ENCODE results near the gene MEMO1. TPM values are rescaled to one million over a fixed set of nuclear protein-coding genes. Genes with fewer than 3 reads are reported as not detected.

Gene MEMO1
- total and polyA plus RNA-seq, 4 donors = 22.4 to 32.9 (median 27.3) TPM

DNA sequence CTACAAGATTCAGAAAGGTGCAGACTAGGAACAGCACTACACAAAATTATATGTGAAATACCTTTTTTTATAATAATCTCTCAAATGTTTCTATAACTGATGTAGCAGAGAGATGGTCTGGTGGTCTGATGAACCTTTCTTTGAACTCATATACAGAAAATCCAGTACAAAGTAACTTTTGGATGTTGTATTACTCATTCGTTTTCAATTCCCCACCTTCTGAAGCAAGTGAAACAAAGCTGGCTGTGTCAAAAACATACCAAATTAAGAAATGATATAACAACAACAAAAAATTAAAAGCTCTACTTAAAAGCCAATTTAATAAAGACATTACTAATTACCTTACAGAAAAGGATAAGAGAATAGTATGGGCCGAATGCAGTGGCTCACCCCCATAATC, 38.7 kb downstream of the MEMO1 start:
- H3K4me3 ChIP-seq (ENCODE audit: low read depth in 1 of 3, low read length in 3 of 3) = no peak overlapping the region
- no peaks in the 10 kb centered on the region for H3K9me3 ChIP-seq (ENCODE audit: control insufficient read depth in 4 of 4, low read length in 3 of 4)
- TF ChIP-seq, protein P1, sequence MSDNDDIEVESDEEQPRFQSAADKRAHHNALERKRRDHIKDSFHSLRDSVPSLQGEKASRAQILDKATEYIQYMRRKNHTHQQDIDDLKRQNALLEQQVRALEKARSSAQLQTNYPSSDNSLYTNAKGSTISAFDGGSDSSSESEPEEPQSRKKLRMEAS (IDR thresholded peaks at IDR 0.05) = no peak
- TF ChIP-seq, protein P2, sequence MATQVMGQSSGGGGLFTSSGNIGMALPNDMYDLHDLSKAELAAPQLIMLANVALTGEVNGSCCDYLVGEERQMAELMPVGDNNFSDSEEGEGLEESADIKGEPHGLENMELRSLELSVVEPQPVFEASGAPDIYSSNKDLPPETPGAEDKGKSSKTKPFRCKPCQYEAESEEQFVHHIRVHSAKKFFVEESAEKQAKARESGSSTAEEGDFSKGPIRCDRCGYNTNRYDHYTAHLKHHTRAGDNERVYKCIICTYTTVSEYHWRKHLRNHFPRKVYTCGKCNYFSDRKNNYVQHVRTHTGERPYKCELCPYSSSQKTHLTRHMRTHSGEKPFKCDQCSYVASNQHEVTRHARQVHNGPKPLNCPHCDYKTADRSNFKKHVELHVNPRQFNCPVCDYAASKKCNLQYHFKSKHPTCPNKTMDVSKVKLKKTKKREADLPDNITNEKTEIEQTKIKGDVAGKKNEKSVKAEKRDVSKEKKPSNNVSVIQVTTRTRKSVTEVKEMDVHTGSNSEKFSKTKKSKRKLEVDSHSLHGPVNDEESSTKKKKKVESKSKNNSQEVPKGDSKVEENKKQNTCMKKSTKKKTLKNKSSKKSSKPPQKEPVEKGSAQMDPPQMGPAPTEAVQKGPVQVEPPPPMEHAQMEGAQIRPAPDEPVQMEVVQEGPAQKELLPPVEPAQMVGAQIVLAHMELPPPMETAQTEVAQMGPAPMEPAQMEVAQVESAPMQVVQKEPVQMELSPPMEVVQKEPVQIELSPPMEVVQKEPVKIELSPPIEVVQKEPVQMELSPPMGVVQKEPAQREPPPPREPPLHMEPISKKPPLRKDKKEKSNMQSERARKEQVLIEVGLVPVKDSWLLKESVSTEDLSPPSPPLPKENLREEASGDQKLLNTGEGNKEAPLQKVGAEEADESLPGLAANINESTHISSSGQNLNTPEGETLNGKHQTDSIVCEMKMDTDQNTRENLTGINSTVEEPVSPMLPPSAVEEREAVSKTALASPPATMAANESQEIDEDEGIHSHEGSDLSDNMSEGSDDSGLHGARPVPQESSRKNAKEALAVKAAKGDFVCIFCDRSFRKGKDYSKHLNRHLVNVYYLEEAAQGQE (IDR thresholded peaks at IDR 0.05) = no peak
- no peak for TF ChIP-seq RXRA (IDR thresholded peaks at IDR 0.05)
- no peak for TF ChIP-seq TAF1 (conservative IDR thresholded peaks at IDR 0.05)
- no peak for TF ChIP-seq NR2F2 (IDR thresholded peaks at IDR 0.05)
- TF ChIP-seq, protein P3, sequence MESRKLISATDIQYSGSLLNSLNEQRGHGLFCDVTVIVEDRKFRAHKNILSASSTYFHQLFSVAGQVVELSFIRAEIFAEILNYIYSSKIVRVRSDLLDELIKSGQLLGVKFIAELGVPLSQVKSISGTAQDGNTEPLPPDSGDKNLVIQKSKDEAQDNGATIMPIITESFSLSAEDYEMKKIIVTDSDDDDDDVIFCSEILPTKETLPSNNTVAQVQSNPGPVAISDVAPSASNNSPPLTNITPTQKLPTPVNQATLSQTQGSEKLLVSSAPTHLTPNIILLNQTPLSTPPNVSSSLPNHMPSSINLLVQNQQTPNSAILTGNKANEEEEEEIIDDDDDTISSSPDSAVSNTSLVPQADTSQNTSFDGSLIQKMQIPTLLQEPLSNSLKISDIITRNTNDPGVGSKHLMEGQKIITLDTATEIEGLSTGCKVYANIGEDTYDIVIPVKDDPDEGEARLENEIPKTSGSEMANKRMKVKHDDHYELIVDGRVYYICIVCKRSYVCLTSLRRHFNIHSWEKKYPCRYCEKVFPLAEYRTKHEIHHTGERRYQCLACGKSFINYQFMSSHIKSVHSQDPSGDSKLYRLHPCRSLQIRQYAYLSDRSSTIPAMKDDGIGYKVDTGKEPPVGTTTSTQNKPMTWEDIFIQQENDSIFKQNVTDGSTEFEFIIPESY (IDR thresholded peaks at IDR 0.05) = no peak
- TF ChIP-seq HNF4A (conservative IDR thresholded peaks at IDR 0.05) = no peak
- TF ChIP-seq, protein P4, sequence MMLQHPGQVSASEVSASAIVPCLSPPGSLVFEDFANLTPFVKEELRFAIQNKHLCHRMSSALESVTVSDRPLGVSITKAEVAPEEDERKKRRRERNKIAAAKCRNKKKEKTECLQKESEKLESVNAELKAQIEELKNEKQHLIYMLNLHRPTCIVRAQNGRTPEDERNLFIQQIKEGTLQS (IDR thresholded peaks at IDR 0.05) = no peak
- TF ChIP-seq EGR1 (IDR thresholded peaks at IDR 0.05; ENCODE audit: low read depth in 2 of 2) = no peak
- no peak for TF ChIP-seq RAD21 (IDR thresholded peaks at IDR 0.05)
- no peak for DNase-seq (ENCODE audit: low spot score)
- no peaks in the 10 kb centered on the region for H3K4me1 ChIP-seq (ENCODE audit: control insufficient read depth in 4 of 4, insufficient read depth in 4 of 4, low read length in 3 of 4)
- WGBS = 92% methylated on average over 2 of the region's 2 CpGs
- no peaks in the 10 kb centered on the region for H3K27me3 ChIP-seq (ENCODE audit: control insufficient read depth in 4 of 4, insufficient read depth in 4 of 4, low read length in 3 of 4)
- H3K36me3 ChIP-seq (ENCODE audit: control insufficient read depth in 4 of 4, insufficient read depth in 3 of 4, low read depth in 1 of 4, low read length in 3 of 4) = peaks cover 0 to 2% (median 0%) of the 10 kb centered on the region in 4 donors
- no peak overlapping the region for H3K9ac ChIP-seq (ENCODE audit: low read depth in 1 of 2, low read length in 2 of 2)
- H3K27ac ChIP-seq (ENCODE audit: low read depth in 1 of 2, low read length in 2 of 2) = no peak overlapping the region

DNA sequence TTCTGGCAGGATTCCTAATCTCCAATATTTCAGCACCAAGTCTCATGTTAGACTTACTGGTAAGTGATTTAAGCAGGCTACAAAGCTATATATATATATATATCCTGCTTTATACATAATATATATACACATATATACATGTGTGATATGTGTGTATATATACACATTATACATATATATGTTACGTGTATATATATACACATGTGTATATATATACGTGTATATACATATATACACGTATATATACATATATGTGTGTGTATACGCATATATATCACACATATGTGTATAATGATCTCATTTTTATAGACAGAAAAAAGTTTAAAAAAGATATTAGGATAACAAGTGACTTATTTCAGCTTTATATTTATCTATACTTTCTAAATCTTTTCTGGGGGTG, 41.6 kb downstream of the MEMO1 start:
- no peak overlapping the region for H3K9ac ChIP-seq (ENCODE audit: low read depth in 1 of 2, low read length in 2 of 2)
- no peak overlapping the region for H3K4me3 ChIP-seq (ENCODE audit: low read depth in 1 of 3, low read length in 3 of 3)
- DNase-seq (ENCODE audit: low spot score) = no peak
- H3K27me3 ChIP-seq (ENCODE audit: control insufficient read depth in 4 of 4, insufficient read depth in 4 of 4, low read length in 3 of 4) = no peaks in the 10 kb centered on the region
- no peaks in the 10 kb centered on the region for H3K4me1 ChIP-seq (ENCODE audit: control insufficient read depth in 4 of 4, insufficient read depth in 4 of 4, low read length in 3 of 4)
- 93% methylated on average over 4 of the region's 4 CpGs for WGBS
- H3K27ac ChIP-seq (ENCODE audit: low read depth in 1 of 2, low read length in 2 of 2) = no peak overlapping the region
- H3K36me3 ChIP-seq (ENCODE audit: control insufficient read depth in 4 of 4, insufficient read depth in 3 of 4, low read depth in 1 of 4, low read length in 3 of 4) = peaks cover 0 to 2% (median 0%) of the 10 kb centered on the region in 4 donors
- H3K9me3 ChIP-seq (ENCODE audit: control insufficient read depth in 4 of 4, low read length in 3 of 4) = no peaks in the 10 kb centered on the region
- TF ChIP-seq, protein P2 (IDR thresholded peaks at IDR 0.05) = no peak
- no peak for TF ChIP-seq RAD21 (IDR thresholded peaks at IDR 0.05)
- TF ChIP-seq GABPA (IDR thresholded peaks at IDR 0.05 in 1 of 2, conservative IDR thresholded peaks at IDR 0.05 in 1 of 2) = no peak
- TF ChIP-seq TAF1 (conservative IDR thresholded peaks at IDR 0.05) = no peak
- TF ChIP-seq HNF4G (IDR thresholded peaks at IDR 0.05) = no peak
- no peak for TF ChIP-seq NR2F2 (IDR thresholded peaks at IDR 0.05)
- TF ChIP-seq JUND (IDR thresholded peaks at IDR 0.05) = no peak
- TF ChIP-seq FOXA1 (IDR thresholded peaks at IDR 0.05) = no peak
- TF ChIP-seq, protein P1 (IDR thresholded peaks at IDR 0.05) = no peak
- TF ChIP-seq, protein P4 (IDR thresholded peaks at IDR 0.05) = no peak
- TF ChIP-seq FOXA2 (IDR thresholded peaks at IDR 0.05) = no peak
- TF ChIP-seq SP1 (IDR thresholded peaks at IDR 0.05) = no peak
- TF ChIP-seq YY1 (IDR thresholded peaks at IDR 0.05) = no peak
- no peak for TF ChIP-seq EGR1 (IDR thresholded peaks at IDR 0.05; ENCODE audit: low read depth in 2 of 2)
- TF ChIP-seq, protein P3 (IDR thresholded peaks at IDR 0.05) = no peak

All from liver (tissue), 9 donors.